ENCODE measurements around the gene CILP2.

CILP2 gene

DNA sequence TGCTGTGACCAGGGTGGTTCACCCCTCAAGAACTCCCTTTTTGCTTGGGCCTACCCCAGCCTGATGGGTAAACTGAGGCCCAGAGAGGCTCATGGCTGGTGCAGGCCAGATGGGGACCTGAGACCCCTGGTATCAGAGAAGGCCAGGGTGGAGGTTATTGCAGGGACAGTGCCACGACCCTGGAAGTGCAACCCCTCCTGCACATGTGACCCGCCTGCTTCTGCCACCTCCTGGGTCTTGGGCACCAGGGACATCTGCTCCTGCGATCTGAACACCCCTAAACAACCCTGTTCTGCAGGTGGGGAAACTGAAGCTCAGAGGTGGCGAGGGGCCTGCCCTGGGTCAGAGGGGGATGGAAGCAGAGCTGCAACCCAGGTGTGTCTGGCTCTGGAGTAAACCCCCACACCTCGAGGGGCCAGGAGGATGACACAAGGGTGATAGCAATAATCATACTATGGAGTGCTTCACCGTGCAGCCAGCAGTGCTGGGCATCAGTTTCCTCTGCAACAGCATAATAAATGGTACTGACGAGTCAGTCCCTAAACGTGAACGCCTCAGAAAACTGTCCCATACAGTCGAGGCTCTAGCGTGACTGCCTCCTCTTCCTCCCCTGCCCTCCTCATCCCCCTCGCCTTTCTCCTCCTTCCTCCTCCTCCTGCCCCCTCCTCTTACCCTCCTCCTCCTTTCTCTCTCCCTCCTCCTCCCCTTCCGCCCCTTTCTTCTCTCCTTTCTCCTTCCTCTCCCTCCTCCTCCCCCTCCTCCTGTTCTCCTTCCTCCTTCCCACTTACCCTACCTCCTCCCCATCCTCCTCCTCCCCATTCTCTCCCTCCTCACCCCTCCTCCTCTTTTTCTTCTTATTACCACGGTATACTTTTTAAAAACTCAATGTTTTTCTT, 5.0 kb upstream of the CILP2 start:
- Histone ChIP-seq H3K9ac (ENCODE audit: low read depth, low read length) (peak overlapping the region; percentile 18; the same call in 1 of the 2 replicates), H3K79me2 (ENCODE audit: insufficient read depth, low read length) (no peaks in the 10 kb centered on the region), H3K9me3 (ENCODE audit: insufficient read depth, low read length, severe bottlenecking) (no peaks in the 10 kb centered on the region), H3K4me3 (ENCODE audit: low read depth in 1 of 2, low read length in 2 of 2) (no peak overlapping the region; a peak in 1 of 4 replicates), H3K4me1 (ENCODE audit: insufficient read depth, low read length) (peaks cover 8% of the 10 kb centered on the region), H3K27me3 (ENCODE audit: insufficient read depth, low read length, poor library complexity) (no peaks in the 10 kb centered on the region), H4K20me1 (ENCODE audit: insufficient read depth, low read length) (peaks cover 15% of the 10 kb centered on the region; the same call in 1 of the 2 replicates), H3K27ac (ENCODE audit: low read length) (no peak overlapping the region), H3K4me2 (ENCODE audit: insufficient read depth, low read length) (peak overlapping the region; percentile 49; the same call in 1 of the 2 replicates), H3K36me3 (ENCODE audit: insufficient read depth, low read length) (peaks cover 20% of the 10 kb centered on the region), H2AFZ (ENCODE audit: low read depth, low read length) (no peak overlapping the region)
- ATAC-seq (ENCODE audit: insufficient read depth, low read depth) (no peak), DNase-seq (no peak)
- no peak for TF ChIP-seq EZH2 (IDR thresholded peaks at IDR 0.05; ENCODE audit: borderline replicate concordance, low read depth, low read length, severe bottlenecking)
- TF ChIP-seq, protein P1, sequence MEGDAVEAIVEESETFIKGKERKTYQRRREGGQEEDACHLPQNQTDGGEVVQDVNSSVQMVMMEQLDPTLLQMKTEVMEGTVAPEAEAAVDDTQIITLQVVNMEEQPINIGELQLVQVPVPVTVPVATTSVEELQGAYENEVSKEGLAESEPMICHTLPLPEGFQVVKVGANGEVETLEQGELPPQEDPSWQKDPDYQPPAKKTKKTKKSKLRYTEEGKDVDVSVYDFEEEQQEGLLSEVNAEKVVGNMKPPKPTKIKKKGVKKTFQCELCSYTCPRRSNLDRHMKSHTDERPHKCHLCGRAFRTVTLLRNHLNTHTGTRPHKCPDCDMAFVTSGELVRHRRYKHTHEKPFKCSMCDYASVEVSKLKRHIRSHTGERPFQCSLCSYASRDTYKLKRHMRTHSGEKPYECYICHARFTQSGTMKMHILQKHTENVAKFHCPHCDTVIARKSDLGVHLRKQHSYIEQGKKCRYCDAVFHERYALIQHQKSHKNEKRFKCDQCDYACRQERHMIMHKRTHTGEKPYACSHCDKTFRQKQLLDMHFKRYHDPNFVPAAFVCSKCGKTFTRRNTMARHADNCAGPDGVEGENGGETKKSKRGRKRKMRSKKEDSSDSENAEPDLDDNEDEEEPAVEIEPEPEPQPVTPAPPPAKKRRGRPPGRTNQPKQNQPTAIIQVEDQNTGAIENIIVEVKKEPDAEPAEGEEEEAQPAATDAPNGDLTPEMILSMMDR (IDR thresholded peaks at IDR 0.05; ENCODE audit: borderline replicate concordance, extremely low read depth, low read length, poor library complexity, severe bottlenecking) = no peak

DNA sequence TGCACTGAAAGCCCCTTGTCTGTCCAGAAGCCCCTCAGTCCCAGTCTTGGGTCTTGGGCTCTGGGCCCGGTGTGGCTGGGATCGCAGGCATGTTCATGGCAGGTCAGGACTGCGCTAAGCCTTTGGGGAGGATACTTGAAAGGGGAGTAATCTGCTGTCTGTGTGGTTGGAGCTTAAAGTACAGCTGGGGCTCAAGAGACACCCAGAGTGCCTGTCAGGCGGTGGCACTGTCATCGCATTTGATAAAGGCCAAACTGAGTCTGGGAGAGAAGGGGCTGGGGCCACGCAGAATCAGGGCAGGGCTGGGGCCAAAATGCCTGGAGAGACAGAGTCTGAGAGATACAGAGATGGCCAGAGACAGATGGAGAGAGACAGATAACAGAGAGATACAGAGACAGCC, 4.2 kb upstream of the CILP2 start:
- no peak overlapping the region for H3K9ac ChIP-seq (ENCODE audit: low read depth, low read length)
- H3K27ac ChIP-seq (ENCODE audit: low read length) = no peak overlapping the region
- H3K79me2 ChIP-seq (ENCODE audit: insufficient read depth, low read length) = no peaks in the 10 kb centered on the region
- H2AFZ ChIP-seq (ENCODE audit: low read depth, low read length) = no peak overlapping the region
- H3K4me2 ChIP-seq (ENCODE audit: insufficient read depth, low read length) = no peak overlapping the region
- H3K9me3 ChIP-seq (ENCODE audit: insufficient read depth, low read length, severe bottlenecking) = no peaks in the 10 kb centered on the region
- TF ChIP-seq, protein P1 (IDR thresholded peaks at IDR 0.05; ENCODE audit: borderline replicate concordance, extremely low read depth, low read length, poor library complexity, severe bottlenecking) = peak; percentile 20
- TF ChIP-seq EZH2 (IDR thresholded peaks at IDR 0.05; ENCODE audit: borderline replicate concordance, low read depth, low read length, severe bottlenecking) = no peak
- ATAC-seq (ENCODE audit: insufficient read depth, low read depth) (no peak), DNase-seq (no peak)
- H4K20me1 ChIP-seq (ENCODE audit: insufficient read depth, low read length) = 0 out of 2 replicates have a peak, but pooled peaks cover 13% of the 10 kb centered on the region
- no peaks in the 10 kb centered on the region for H3K27me3 ChIP-seq (ENCODE audit: insufficient read depth, low read length, poor library complexity)
- H3K4me1 ChIP-seq (ENCODE audit: insufficient read depth, low read length) = peaks cover 8% of the 10 kb centered on the region
- H3K4me3 ChIP-seq (ENCODE audit: low read depth in 1 of 2, low read length in 2 of 2) = no peak overlapping the region
- H3K36me3 ChIP-seq (ENCODE audit: insufficient read depth, low read length) = peaks cover 13% of the 10 kb centered on the region

DNA sequence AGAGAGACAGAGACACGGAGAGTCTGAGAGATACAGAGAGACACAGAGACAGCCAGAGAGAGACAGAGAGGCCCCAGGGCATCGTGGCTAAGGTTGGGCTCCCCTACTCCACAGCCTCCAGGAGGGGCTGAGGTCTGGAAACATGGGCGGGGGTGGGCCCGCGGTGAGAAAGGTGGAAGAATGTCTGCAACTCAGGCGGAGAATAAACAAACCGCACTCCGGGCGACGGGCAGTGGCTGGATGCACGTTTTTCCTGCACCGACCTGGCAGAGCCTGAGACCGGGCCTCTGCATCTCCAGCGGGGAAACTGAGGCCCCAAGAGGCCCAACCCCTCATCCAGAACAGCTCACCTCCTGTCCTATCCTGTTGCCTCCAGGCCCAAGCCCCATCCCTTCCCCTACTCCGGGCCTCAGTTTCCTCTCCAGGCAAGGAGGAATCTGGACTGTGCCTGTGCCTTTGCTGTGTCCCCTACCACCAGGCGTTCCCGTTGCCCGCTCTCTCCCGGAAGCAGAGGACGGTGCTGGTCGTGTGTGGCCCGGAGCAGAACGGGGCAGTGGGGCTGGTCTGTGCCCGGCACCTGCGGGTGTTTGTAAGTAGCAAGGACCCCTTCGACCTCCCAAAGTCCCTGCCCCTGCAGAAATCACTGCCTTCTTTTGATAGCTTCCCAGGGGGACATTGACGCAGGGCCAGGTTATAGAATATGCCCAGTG, 3.4 kb upstream of the CILP2 start:
- H3K27me3 ChIP-seq (ENCODE audit: insufficient read depth, low read length, poor library complexity) = no peaks in the 10 kb centered on the region
- no peaks in the 10 kb centered on the region for H3K79me2 ChIP-seq (ENCODE audit: insufficient read depth, low read length)
- H3K9me3 ChIP-seq (ENCODE audit: insufficient read depth, low read length, severe bottlenecking) = no peaks in the 10 kb centered on the region
- no peak overlapping the region for H2AFZ ChIP-seq (ENCODE audit: low read depth, low read length)
- H4K20me1 ChIP-seq (ENCODE audit: insufficient read depth, low read length) = 0 out of 2 replicates have a peak, but pooled peaks cover 8% of the 10 kb centered on the region
- H3K36me3 ChIP-seq (ENCODE audit: insufficient read depth, low read length) = peaks cover 6% of the 10 kb centered on the region; the same call in 1 of the 2 replicates
- no peak overlapping the region for H3K27ac ChIP-seq (ENCODE audit: low read length)
- peaks cover 8% of the 10 kb centered on the region for H3K4me1 ChIP-seq (ENCODE audit: insufficient read depth, low read length)
- H3K9ac ChIP-seq (ENCODE audit: low read depth, low read length) = no peak overlapping the region
- H3K4me3 ChIP-seq (ENCODE audit: low read depth in 1 of 2, low read length in 2 of 2) = no peak overlapping the region
- ATAC-seq (ENCODE audit: insufficient read depth, low read depth) (no peak), DNase-seq (no peak)
- TF ChIP-seq, protein P1 (IDR thresholded peaks at IDR 0.05; ENCODE audit: borderline replicate concordance, extremely low read depth, low read length, poor library complexity, severe bottlenecking) = no peak
- no peak for TF ChIP-seq EZH2 (IDR thresholded peaks at IDR 0.05; ENCODE audit: borderline replicate concordance, low read depth, low read length, severe bottlenecking)
- H3K4me2 ChIP-seq (ENCODE audit: insufficient read depth, low read length) = no peak overlapping the region

Measured in DND-41 (cell line).